GM23248 (cell line): Measurements from ENCODE around the gene SLC5A7. TPM values are rescaled to one million over a fixed set of nuclear protein-coding genes. Genes with fewer than 3 reads are reported as not detected.

ENCODE experiments used
- DNase-seq: peaks from one replicate; pipeline ENCODE4 v3.0.0-alpha.2; 2015
- H2AFZ ChIP-seq: fragments of 200-600 bp; sonication (generic); 2 replicates; pipeline ENCODE4 v1.6.1; 2016; ENCODE audit warnings: antibody characterized with exemption
- H3F3A ChIP-seq: fragments of 200-600 bp; sonication (generic); 2 replicates; pipeline ENCODE4 v1.6.1; 2016; ENCODE audit warnings: mild to moderate bottlenecking, antibody characterized with exemption, mixed run types; ENCODE audit not compliant: insufficient read depth
- H3K27ac ChIP-seq: fragments of 200-600 bp; sonication (generic); 2 replicates; pipeline ENCODE4 v1.5.1; 2016; ENCODE audit warnings: mild to moderate bottlenecking
- H3K27me3 ChIP-seq: fragments of 200-600 bp; sonication (generic); replicated peaks from 2 replicates; pipeline ENCODE4 v1.6.1; 2016; ENCODE audit warnings: mild to moderate bottlenecking; ENCODE audit not compliant: insufficient read depth
- H3K36me3 ChIP-seq: fragments of 200-600 bp; sonication (generic); 2 replicates; pipeline ENCODE4 v1.6.1; 2016; ENCODE audit warnings: low read depth, mild to moderate bottlenecking
- H3K4me1 ChIP-seq: fragments of 200-600 bp; sonication (generic); 2 replicates; pipeline ENCODE4 v1.6.1; 2016; ENCODE audit warnings: mild to moderate bottlenecking; ENCODE audit not compliant: insufficient read depth
- H3K4me2 ChIP-seq: fragments of 200-600 bp; sonication (generic); one replicate; pipeline ENCODE4 v1.6.1; 2016; ENCODE audit warnings: mild to moderate bottlenecking; ENCODE audit not compliant: unreplicated experiment
- H3K4me3 ChIP-seq: fragments of 200-600 bp; sonication (generic); 2 replicates; pipeline ENCODE4 v1.5.1; 2016; ENCODE audit warnings: mild to moderate bottlenecking
- H3K79me2 ChIP-seq: fragments of 200-600 bp; sonication (generic); 2 replicates; pipeline ENCODE4 v1.6.1; 2016; ENCODE audit warnings: mild to moderate bottlenecking; ENCODE audit not compliant: insufficient read depth
- H3K9ac ChIP-seq: fragments of 200-600 bp; sonication (generic); 2 replicates; pipeline ENCODE4 v1.6.1; 2016; ENCODE audit warnings: mild to moderate bottlenecking
- H3K9me2 ChIP-seq: fragments of 200-600 bp; sonication (generic); 2 replicates; pipeline ENCODE4 v1.6.1; 2016; ENCODE audit warnings: mixed run types, mild to moderate bottlenecking, moderate library complexity; ENCODE audit not compliant: insufficient read depth
- H3K9me3 ChIP-seq: fragments of 200-600 bp; sonication (generic); one replicate; pipeline ENCODE4 v1.6.1; 2017; ENCODE audit warnings: low read depth
- H4K20me1 ChIP-seq: fragments of 200-600 bp; sonication (generic); 2 replicates; pipeline ENCODE4 v1.6.0; 2016; ENCODE audit not compliant: insufficient read depth
- EZH2 ChIP-seq: fragments of 200-600 bp; sonication (generic); IDR thresholded peaks from 2 replicates; pipeline ENCODE4 v1.6.1; 2018; ENCODE audit warnings: antibody characterized with exemption, mild to moderate bottlenecking; ENCODE audit not compliant: insufficient read depth, poor library complexity, severe bottlenecking
- EZH2phosphoT487 ChIP-seq: fragments of 200-600 bp; sonication (generic); IDR thresholded peaks from 2 replicates; pipeline ENCODE4 v1.6.1; 2018; ENCODE audit warnings: antibody characterized with exemption, moderate library complexity, mild to moderate bottlenecking, low read depth; ENCODE audit not compliant: insufficient read depth
- WGBS, 2 experiments: methylation state at CpG; one replicate each; pipeline ENCODE4 v1.1.6; 2015 to 2017; ENCODE audit warnings: low lambda C conversion rate in 2 of 2, low coverage in 1 of 2; ENCODE audit errors: missing lambda C conversion rate in 2 of 2; 5-methylcytosine and 5-hydroxymethylcytosine counted together
- in situ Hi-C: fragments of 300-500 bp; cut with MboI; formaldehyde crosslinking; loops from 2 replicates; pipeline ENCODE4 v1.15.0; 2020
- polyA plus RNA-seq: library from polyadenylated mRNA; unstranded; fragments of >200 nt; fragmentation: Nextera tagmentation; extraction: Ambion mirVana; gene quantifications from 2 replicates; pipeline ENCODE4 v1.2.1, GENCODE V29; 2016
- total RNA-seq: library from RNA; depleted of rRNA; stranded (reverse); fragments of >200 nt; shearing (Covaris generic); gene quantifications from 2 replicates; pipeline ENCODE4 v1.2.3, GENCODE V29; 2014

Gene SLC5A7
- total and polyA plus RNA-seq, 2 experiments from 2014 or later, result not detected

- 49 to 54% methylated on average over 10 of the region's 10 CpGs for WGBS, 2 experiments
- Histone ChIP-seq H3F3A (no peaks in the 10 kb centered on the region), H3K79me2 (no peaks in the 10 kb centered on the region), H3K9me2 (no peaks in the 10 kb centered on the region), H3K4me1 (no peaks in the 10 kb centered on the region), H3K9me3 (no peaks in the 10 kb centered on the region), H3K4me2 (no peak overlapping the region), H4K20me1 (no peaks in the 10 kb centered on the region), H3K4me3 (no peak overlapping the region), H2AFZ (no peak overlapping the region), H3K36me3 (no peaks in the 10 kb centered on the region), H3K27ac (no peak overlapping the region), H3K27me3 (peaks cover 18% of the 10 kb centered on the region), H3K9ac (no peak overlapping the region)
- no peak for DNase-seq
- TF ChIP-seq EZH2phosphoT487 (no peak), EZH2 (no peak)
- in situ Hi-C loops, result no loop called here
These were observed 1.8 kb downstream of the SLC5A7 start for GRCh38 chr2:107988108-107988507.

GRCh38 chr2:107989445-107989844, 3.1 kb downstream of the SLC5A7 start:
- Histone ChIP-seq H3K27ac (no peak overlapping the region), H3K4me3 (no peak overlapping the region), H3F3A (no peaks in the 10 kb centered on the region), H3K27me3 (peaks cover 18% of the 10 kb centered on the region), H3K4me2 (no peak overlapping the region), H3K9ac (no peak overlapping the region), H3K79me2 (no peaks in the 10 kb centered on the region), H3K9me2 (no peaks in the 10 kb centered on the region), H3K9me3 (no peaks in the 10 kb centered on the region), H3K36me3 (no peaks in the 10 kb centered on the region), H4K20me1 (no peaks in the 10 kb centered on the region), H3K4me1 (no peaks in the 10 kb centered on the region), H2AFZ (no peak overlapping the region)
- in situ Hi-C loops, result no loop called here
- TF ChIP-seq EZH2, result no peak
- no peak for TF ChIP-seq EZH2phosphoT487
- no peak for DNase-seq
- WGBS, 2 experiments, result 42 to 45% methylated on average over 6 of the region's 6 CpGs

- Histone ChIP-seq H3K79me2 (no peaks in the 10 kb centered on the region), H3K9ac (no peak overlapping the region), H3K4me3 (no peak overlapping the region), H3K4me2 (no peak overlapping the region), H2AFZ (no peak overlapping the region), H3K9me3 (no peaks in the 10 kb centered on the region), H3K36me3 (no peaks in the 10 kb centered on the region), H3K4me1 (no peaks in the 10 kb centered on the region), H3K27ac (no peak overlapping the region), H3K9me2 (no peaks in the 10 kb centered on the region), H3F3A (no peaks in the 10 kb centered on the region), H3K27me3 (peaks cover 18% of the 10 kb centered on the region), H4K20me1 (no peaks in the 10 kb centered on the region)
- in situ Hi-C loops, result no loop called here
- TF ChIP-seq EZH2, result no peak
- no peak for TF ChIP-seq EZH2phosphoT487
- DNase-seq, result no peak
These were observed 4.4 kb downstream of the SLC5A7 start for GRCh38 chr2:107990718-107991117.

GRCh38 chr2:107992069-107992468, 5.7 kb downstream of the SLC5A7 start:
- Histone ChIP-seq H3K27ac (no peak overlapping the region), H3K36me3 (no peaks in the 10 kb centered on the region), H3K9me2 (no peaks in the 10 kb centered on the region), H3F3A (no peaks in the 10 kb centered on the region), H3K4me2 (no peak overlapping the region), H4K20me1 (no peaks in the 10 kb centered on the region), H3K9me3 (no peaks in the 10 kb centered on the region), H3K9ac (no peak overlapping the region), H3K27me3 (peaks cover 14% of the 10 kb centered on the region), H2AFZ (no peak overlapping the region), H3K4me1 (no peaks in the 10 kb centered on the region), H3K4me3 (no peak overlapping the region), H3K79me2 (no peaks in the 10 kb centered on the region)
- in situ Hi-C loops, result no loop called here
- WGBS, 2 experiments, result 17 to 19% methylated on average over 1 of the region's 1 CpG
- no peak for DNase-seq
- TF ChIP-seq EZH2 (no peak), EZH2phosphoT487 (no peak)

GRCh38 chr2:107999158-107999557, 12.8 kb downstream of the SLC5A7 start:
- no peaks in the 10 kb centered on the region for H3K79me2 ChIP-seq
- in situ Hi-C loops, result no loop called here
- no peak overlapping the region for H3K4me2 ChIP-seq
- no peaks in the 10 kb centered on the region for H3K9me2 ChIP-seq
- H3K4me1 ChIP-seq, result no peaks in the 10 kb centered on the region
- no peak overlapping the region for H3K4me3 ChIP-seq
- H3K27ac ChIP-seq, result no peak overlapping the region
- no peaks in the 10 kb centered on the region for H4K20me1 ChIP-seq
- no peak overlapping the region for H3K9ac ChIP-seq
- H3F3A ChIP-seq, result no peaks in the 10 kb centered on the region
- no peak for DNase-seq
- H3K36me3 ChIP-seq, result no peaks in the 10 kb centered on the region
- WGBS, 2 experiments, result 31 to 35% methylated on average over 2 of the region's 2 CpGs
- no peaks in the 10 kb centered on the region for H3K9me3 ChIP-seq
- no peak overlapping the region for H2AFZ ChIP-seq
- no peaks in the 10 kb centered on the region for H3K27me3 ChIP-seq
- TF ChIP-seq EZH2, result no peak
- no peak for TF ChIP-seq EZH2phosphoT487
